Upper lobe of left lung (tissue), 6 donors: ENCODE measurements around the gene CCHCR1. TPM values are rescaled to one million over a fixed set of nuclear protein-coding genes. Genes with fewer than 3 reads are reported as not detected.

ENCODE experiments used
- ATAC-seq, 2 donors: fragments of 200-7000 bp; cut with Tn5 transposase; one replicate each; pipeline ENCODE4 v1.9.1; 2022; ENCODE audit warnings: mild to moderate bottlenecking in 2 of 2, moderate library complexity in 2 of 2; ENCODE audit not compliant: low FRiP score in 2 of 2
- DNase-seq, 2 donors: peaks; one replicate each; pipeline ENCODE4 v3.0.0-alpha.2; 2019 to 2020
- H3K27ac ChIP-seq, 4 donors: fragments of 200-600 bp; sonication (generic); one replicate each; pipeline ENCODE4 v1.5.1; 2016 to 2019
- H3K27me3 ChIP-seq, 4 donors: fragments of 200-600 bp; sonication (generic); one replicate each; pipeline ENCODE4 v1.5.1; 2017 to 2019
- H3K36me3 ChIP-seq, 4 donors: fragments of 200-600 bp; sonication (generic); one replicate each; pipeline ENCODE4 v1.5.1; 2016 to 2019
- H3K4me1 ChIP-seq, 4 donors: fragments of 200-600 bp; sonication (generic); one replicate each; pipeline ENCODE4 v1.5.1; 2018 to 2019
- H3K4me3 ChIP-seq, 4 donors: fragments of 200-600 bp; sonication (generic); one replicate each; pipeline ENCODE4 v1.5.1; 2017 to 2019; ENCODE audit warnings: mild to moderate bottlenecking in 2 of 4, moderate library complexity in 1 of 4
- H3K9me3 ChIP-seq, 4 donors: fragments of 200-600 bp; sonication (generic); one replicate each; pipeline ENCODE4 v1.5.1; 2018 to 2019
- EP300 ChIP-seq, 4 donors: sonication (generic); formaldehyde crosslinking; IDR thresholded peaks; one replicate each; pipeline ENCODE4 v1.5.1; 2017; ENCODE audit warnings: antibody characterized with exemption in 4 of 4, control low read depth in 2 of 4
- POLR2A ChIP-seq, 4 donors: fragments of 450-650 bp; IDR thresholded peaks; one replicate each; pipeline ENCODE4 v1.5.1; 2016 to 2017; ENCODE audit warnings: antibody characterized with exemption in 4 of 4, mild to moderate bottlenecking in 2 of 4
- POLR2AphosphoS5 ChIP-seq, 2 donors: sonication (generic); formaldehyde crosslinking; IDR thresholded peaks; one replicate each; pipeline ENCODE4 v1.5.1; 2017; ENCODE audit warnings: antibody characterized with exemption in 2 of 2
- WGBS, 2 donors: methylation state at CpG; one replicate each; pipeline ENCODE4 v1.1.5; 2017 to 2018; 5-methylcytosine and 5-hydroxymethylcytosine counted together
- total RNA-seq, 6 donors: library from RNA; depleted of rRNA in 4 of 6; stranded (reverse); fragments of >200 nt in 4 of 6; gene quantifications; one replicate each; pipeline versions ENCODE4 v1.1.0 to v1.2.1, GENCODE V29; 2016 to 2021
- TF ChIP-seq, protein P1 (sequence below), 6 experiments: fragments of 450-650 bp in 4 of 6; fragments of 200-600 bp in 2 of 6; sonication (generic) in 2 of 6; IDR thresholded peaks; one replicate each; pipeline ENCODE4 v1.5.1; 2016 to 2019; ENCODE audit warnings: antibody characterized with exemption in 6 of 6
- donor health status: DM: no; HTN: no; CAD: no; lungs with moderate emphysema.
- donor health status: DM: no; HTN: yes; CAD: no; lungs with severe emphysema.

Gene CCHCR1
- total RNA-seq, 6 donors from 2014 or later: 5.5 to 83.8 (median 19.5) TPM

DNA sequence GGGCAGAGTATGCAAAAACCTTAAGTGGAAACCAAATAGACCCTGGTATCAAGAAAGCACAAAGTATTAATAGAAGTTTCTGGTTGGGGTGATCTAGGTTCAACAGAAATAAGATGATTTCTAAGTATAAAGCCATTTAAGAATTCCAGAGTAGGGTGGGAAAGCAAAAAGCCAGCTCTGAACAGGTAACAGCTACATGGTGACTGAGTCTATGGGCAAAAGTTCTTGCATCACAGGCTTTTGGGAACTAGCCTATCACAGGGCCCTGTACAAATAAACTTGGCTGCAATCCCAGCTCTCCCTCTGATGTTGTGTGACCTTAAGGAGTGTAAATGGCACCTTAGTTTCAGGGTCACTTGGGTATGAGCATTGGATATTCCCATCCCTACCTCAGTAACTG lies 6.3 kb upstream of the CCHCR1 start:
- no peak overlapping the region for H3K27ac ChIP-seq
- ATAC-seq: no peak
- TF ChIP-seq EP300 (IDR thresholded peaks at IDR 0.05) (no peak), POLR2AphosphoS5 (IDR thresholded peaks at IDR 0.05) (no peak), POLR2A (IDR thresholded peaks at IDR 0.05) (no peak)
- TF ChIP-seq, protein P1, sequence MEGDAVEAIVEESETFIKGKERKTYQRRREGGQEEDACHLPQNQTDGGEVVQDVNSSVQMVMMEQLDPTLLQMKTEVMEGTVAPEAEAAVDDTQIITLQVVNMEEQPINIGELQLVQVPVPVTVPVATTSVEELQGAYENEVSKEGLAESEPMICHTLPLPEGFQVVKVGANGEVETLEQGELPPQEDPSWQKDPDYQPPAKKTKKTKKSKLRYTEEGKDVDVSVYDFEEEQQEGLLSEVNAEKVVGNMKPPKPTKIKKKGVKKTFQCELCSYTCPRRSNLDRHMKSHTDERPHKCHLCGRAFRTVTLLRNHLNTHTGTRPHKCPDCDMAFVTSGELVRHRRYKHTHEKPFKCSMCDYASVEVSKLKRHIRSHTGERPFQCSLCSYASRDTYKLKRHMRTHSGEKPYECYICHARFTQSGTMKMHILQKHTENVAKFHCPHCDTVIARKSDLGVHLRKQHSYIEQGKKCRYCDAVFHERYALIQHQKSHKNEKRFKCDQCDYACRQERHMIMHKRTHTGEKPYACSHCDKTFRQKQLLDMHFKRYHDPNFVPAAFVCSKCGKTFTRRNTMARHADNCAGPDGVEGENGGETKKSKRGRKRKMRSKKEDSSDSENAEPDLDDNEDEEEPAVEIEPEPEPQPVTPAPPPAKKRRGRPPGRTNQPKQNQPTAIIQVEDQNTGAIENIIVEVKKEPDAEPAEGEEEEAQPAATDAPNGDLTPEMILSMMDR (IDR thresholded peaks at IDR 0.05): no peak
- no peak overlapping the region for H3K4me3 ChIP-seq
- H3K36me3 ChIP-seq: peaks cover 0 to 7% (median 0%) of the 10 kb centered on the region in 4 donors
- no peaks in the 10 kb centered on the region for H3K27me3 ChIP-seq
- H3K4me1 ChIP-seq: peaks cover 6 to 12% (median 9%) of the 10 kb centered on the region in 4 donors
- no peaks in the 10 kb centered on the region for H3K9me3 ChIP-seq
- DNase-seq: peak in 1 of 2 donors; percentile 67

DNA sequence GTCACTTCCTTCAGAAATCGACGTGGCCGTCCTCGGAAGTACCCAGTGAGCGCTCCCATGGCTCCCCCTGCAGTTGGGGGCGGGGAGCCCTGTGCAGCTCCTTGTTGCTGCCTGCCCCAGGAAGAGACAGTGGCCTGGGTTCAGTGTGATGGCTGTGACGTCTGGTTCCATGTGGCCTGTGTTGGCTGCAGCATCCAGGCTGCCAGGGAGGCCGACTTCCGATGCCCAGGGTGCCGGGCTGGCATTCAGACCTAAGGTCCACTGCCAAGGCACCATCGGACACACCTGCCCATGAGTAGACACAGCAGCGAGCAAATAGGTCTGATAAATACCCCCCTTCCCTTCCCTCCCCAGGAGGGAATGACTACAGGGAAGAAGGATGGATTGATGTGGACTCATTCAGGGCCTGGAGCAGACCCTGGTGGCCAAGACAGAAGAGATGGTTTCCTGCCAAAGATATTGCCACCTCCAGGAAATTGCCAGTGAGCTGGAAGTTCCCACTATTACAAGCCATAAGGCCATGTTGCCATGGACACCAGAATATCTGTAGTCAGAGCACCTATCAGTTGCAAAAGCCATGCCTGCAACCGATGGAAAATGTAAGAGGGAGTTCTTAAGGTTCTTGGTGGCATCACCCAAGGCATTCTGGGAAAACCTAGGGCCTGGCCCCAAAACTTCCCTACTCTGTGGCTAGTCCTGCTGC lies 5.0 kb upstream of the CCHCR1 start:
- no peak for ATAC-seq
- Histone ChIP-seq H3K9me3 (no peaks in the 10 kb centered on the region), H3K4me3 (no peak overlapping the region), H3K27ac (no peak overlapping the region), H3K4me1 (peaks cover 11 to 18% (median 13%) of the 10 kb centered on the region in 4 donors), H3K27me3 (no peaks in the 10 kb centered on the region), H3K36me3 (peaks cover 0 to 7% (median 0%) of the 10 kb centered on the region in 4 donors)
- WGBS, 2 donors: 69 to 92% methylated on average over 3 to 13 of the region's 13 CpGs
- TF ChIP-seq, protein P1 (IDR thresholded peaks at IDR 0.05): no peak
- TF ChIP-seq EP300 (IDR thresholded peaks at IDR 0.05) (no peak), POLR2AphosphoS5 (IDR thresholded peaks at IDR 0.05) (no peak), POLR2A (IDR thresholded peaks at IDR 0.05) (no peak)
- no peak for DNase-seq

DNA sequence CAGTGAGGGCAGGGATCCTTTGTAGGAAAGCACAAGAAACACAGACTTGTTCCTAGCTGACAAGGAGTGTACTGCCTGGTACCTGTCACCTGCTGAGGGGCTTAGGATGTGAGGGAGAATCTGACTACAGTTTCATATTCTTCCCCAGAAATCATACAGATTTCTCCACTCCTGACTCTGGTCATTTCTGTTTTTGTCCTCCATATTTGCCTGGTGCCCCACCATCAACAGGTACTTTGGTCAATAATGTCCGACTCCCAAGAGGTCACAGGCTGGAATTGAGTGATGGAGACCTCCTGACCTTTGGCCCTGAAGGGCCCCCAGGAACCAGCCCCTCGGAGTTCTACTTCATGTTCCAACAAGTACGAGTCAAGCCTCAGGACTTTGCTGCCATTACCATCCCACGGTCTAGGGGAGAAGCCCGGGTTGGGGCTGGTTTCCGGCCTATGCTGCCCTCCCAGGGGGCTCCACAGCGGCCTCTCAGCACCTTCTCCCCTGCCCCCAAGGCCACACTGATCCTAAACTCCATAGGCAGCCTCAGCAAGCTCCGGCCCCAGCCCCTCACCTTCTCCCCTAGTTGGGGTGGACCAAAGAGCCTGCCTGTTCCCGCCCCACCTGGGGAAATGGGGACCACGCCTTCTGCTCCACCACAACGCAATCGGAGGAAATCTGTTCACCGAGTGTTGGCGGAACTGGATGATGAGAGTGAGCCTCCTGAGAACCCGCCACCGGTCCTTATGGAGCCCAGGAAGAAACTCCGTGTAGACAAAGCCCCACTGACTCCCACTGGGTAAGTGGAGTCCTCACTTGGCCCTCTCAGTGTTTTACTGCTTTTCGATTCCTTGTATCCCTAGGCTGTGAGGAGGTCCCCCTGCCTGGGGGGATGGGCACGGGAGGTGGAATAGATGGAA lies 3.9 kb upstream of the CCHCR1 start:
- Histone ChIP-seq H3K4me1 (peaks cover 15 to 23% (median 17%) of the 10 kb centered on the region in 4 donors), H3K36me3 (peaks cover 0 to 7% (median 0%) of the 10 kb centered on the region in 4 donors), H3K27me3 (no peaks in the 10 kb centered on the region), H3K27ac (no peak overlapping the region), H3K9me3 (no peaks in the 10 kb centered on the region), H3K4me3 (no peak overlapping the region)
- 93% methylated on average over 18 to 19 of the region's 19 CpGs for WGBS, 2 donors
- ATAC-seq (no peak), DNase-seq (peak in 1 of 2 donors; percentile 34)
- TF ChIP-seq EP300 (IDR thresholded peaks at IDR 0.05): no peak
- no peak for TF ChIP-seq POLR2A (IDR thresholded peaks at IDR 0.05)
- no peak for TF ChIP-seq POLR2AphosphoS5 (IDR thresholded peaks at IDR 0.05)
- TF ChIP-seq, protein P1 (IDR thresholded peaks at IDR 0.05): no peak

DNA sequence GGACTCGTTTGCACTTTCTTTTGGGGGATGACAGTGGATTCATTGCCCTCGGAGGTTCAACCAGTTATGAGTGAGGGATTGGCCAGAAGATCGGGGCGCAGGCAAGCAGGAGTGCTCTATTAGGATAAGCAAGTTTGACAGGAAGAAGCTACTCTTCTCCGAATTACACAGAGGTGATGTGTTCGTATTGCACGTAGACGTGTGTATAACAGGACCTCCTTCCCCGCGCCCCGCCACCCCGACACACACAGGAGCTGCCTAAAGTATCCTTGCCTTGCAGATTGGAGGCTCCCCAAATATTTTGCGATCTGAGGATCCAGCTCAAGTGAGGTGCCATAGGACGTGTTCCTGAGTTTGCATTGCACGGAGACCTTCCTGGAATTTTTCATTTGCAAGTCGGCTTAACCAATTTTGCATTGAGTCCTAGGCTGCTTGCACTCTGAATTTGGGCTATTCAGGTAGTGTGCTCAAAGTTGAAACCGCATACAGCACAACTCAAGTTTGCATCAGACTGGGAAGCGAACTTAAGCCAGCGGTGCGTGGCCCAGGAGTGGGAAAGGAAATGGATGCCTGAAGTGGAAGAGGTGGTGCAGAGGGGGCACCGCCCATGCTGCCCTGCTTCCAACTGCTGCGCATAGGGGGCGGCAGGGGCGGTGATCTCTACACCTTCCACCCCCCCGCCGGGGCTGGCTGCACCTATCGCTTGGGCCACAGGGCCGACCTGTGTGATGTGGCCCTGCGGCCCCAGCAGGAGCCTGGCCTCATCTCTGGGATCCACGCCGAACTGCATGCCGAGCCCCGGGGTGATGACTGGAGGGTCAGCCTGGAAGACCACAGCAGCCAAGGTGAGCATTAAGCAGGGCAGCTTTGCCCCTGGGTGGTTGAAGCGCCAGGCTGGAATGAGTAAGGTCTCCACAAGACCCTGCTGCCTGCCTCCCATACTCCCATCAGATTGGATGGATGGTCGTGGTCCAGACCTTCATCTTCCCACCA lies 1.6 kb upstream of the CCHCR1 start:
- H3K4me1 ChIP-seq: peaks cover 15 to 23% (median 17%) of the 10 kb centered on the region in 4 donors
- H3K4me3 ChIP-seq: peak overlapping the region; percentile 49 to 90 (median 67)
- peak overlapping the region in 2 of 4 donors; percentile 7 to 84 for H3K27ac ChIP-seq
- 16 to 25% methylated on average over 26 to 34 of the region's 35 CpGs for WGBS, 2 donors
- ATAC-seq (no peak), DNase-seq (peak in 1 of 2 donors; percentile 72)
- H3K27me3 ChIP-seq: no peaks in the 10 kb centered on the region
- peaks cover 0 to 20% (median 4%) of the 10 kb centered on the region in 4 donors for H3K36me3 ChIP-seq
- TF ChIP-seq POLR2AphosphoS5 (IDR thresholded peaks at IDR 0.05) (no peak), EP300 (IDR thresholded peaks at IDR 0.05) (no peak), POLR2A (IDR thresholded peaks at IDR 0.05) (no peak)
- TF ChIP-seq, protein P1 (IDR thresholded peaks at IDR 0.05): no peak
- no peaks in the 10 kb centered on the region for H3K9me3 ChIP-seq
